Astrocyte of the cerebellum (primary cell): ENCODE results near the gene GLI3.
A peak's percentile ranks its signal among the peaks of the same experiment; 100 is the strongest.

ENCODE experiments used
- DNase-seq: peaks from one replicate; pipeline ENCODE4 v3.0.0-alpha.2; 2011; ENCODE audit warnings: low read depth
- H3K4me3 ChIP-seq: 2 replicates; pipeline ENCODE4 v1.5.1; 2011; ENCODE audit warnings: mild to moderate bottlenecking, low read depth, low read length, moderate library complexity
- CTCF ChIP-seq: IDR thresholded peaks from 2 replicates; pipeline ENCODE4 v1.5.1; 2012; ENCODE audit warnings: low read length, low read depth, moderate library complexity, mild to moderate bottlenecking; ENCODE audit errors: missing control alignments
- in situ Hi-C: cut with HindIII; loops from 2 replicates; pipeline ENCODE4 v1.10.0; 2017; ENCODE audit warnings: low sequenced_read_pairs

Gene GLI3

DNA sequence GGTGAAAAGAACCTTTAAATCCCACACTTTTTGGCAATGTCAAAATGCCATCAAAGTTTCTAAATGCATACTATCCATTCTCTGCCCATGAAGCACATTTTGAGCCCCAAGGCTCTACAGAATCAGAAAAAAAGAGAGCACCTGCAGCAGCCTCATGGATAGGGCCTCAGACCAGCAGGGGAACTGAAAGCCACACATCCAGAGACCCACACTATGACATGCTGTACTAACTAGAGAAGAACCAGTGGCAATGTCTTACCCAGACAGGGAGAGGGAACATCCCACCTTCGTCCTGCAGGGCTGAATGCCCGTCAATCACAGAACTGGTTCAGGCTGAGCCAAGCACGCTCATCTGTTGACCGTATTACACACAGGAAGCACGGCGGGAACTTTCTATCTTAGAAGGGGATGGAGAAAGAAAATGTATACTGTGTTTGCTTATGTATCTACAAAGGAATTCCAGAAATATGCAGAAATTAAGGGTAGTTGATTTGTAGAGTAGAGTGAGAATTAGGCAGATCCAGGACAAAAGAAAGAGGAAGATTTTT is 237.2 kb downstream of the GLI3 start:
- H3K4me3 ChIP-seq, result no peak overlapping the region
- DNase-seq, result no peak
- no peak for TF ChIP-seq CTCF
- in situ Hi-C loops, result loop anchor here (25.0 kb wide), 2 partner anchors 237 to 837 kb away; partner anchors contain the start of gene GLI3

GRCh38 chr7:41998041-41998440 is 239.0 kb downstream of the GLI3 start:
- no peak overlapping the region for H3K4me3 ChIP-seq
- no peak for TF ChIP-seq CTCF
- in situ Hi-C loops, result loop anchor here (25.0 kb wide), 2 partner anchors 239 to 839 kb away; partner anchors contain the start of gene GLI3
- DNase-seq, result no peak

DNA sequence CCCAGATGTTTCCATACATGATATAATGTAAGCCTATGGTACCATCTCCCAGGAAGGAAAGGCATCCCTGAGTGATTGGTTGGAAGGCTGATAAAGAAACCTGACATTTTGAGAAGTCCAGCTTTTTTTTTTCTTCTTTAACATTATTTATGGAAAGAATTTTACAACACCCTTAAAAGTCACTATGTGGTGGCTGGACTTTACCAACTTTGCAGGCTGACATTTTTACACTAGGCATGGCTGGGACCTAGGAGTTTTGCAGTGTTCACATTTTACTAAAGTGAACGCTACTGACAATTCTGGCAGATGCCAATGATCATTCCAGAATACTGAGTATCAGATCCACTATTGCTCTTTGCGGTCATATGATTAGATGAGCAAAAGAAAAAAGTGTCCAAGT is 239.9 kb downstream of the GLI3 start:
- H3K4me3 ChIP-seq, result no peak overlapping the region
- DNase-seq, result no peak
- no peak for TF ChIP-seq CTCF
- in situ Hi-C loops, result loop anchor here (25.0 kb wide), 2 partner anchors 240 to 840 kb away; partner anchors contain the start of gene GLI3

GRCh38 chr7:41996381-41997035 is 240.5 kb downstream of the GLI3 start:
- in situ Hi-C loops, result loop anchor here (25.0 kb wide), 2 partner anchors 241 to 841 kb away; partner anchors contain the start of gene GLI3
- H3K4me3 ChIP-seq, result no peak overlapping the region

DNA sequence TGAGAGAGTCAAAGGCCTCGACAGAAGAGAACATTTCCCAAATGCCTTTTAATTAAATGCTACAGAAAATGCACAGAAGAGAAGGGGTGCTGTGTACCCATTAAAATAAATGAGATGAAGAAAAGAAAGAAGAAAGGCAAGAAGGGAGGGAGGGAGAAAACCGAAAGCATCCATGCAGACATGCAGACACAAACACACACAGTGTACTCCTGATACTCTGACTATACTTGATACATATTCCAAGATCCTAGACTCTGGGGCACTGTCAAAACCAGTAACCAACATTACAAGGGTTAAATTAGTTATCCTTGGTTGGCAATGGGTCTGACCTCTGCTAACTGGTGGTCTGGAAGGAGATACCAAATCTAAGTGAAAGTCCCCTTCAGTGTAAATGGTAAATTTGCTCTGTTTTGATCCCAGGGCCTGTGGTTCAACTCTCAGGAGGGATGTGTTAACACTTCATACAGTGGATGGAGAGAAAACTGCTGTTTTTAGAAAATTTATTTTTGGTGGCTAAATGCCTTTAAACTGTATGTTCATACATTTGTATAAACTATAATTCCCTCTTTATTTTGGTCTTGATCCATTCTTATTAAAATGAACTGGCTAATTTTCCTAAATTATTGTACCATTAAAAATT is 241.3 kb downstream of the GLI3 start:
- no peak overlapping the region for H3K4me3 ChIP-seq
- TF ChIP-seq CTCF, result no peak
- in situ Hi-C loops, result loop anchor here (25.0 kb wide), 2 partner anchors 242 to 842 kb away; partner anchors contain the start of gene GLI3
- no peak for DNase-seq

More at GRCh38 chr7:41996381-41997035, 240.5 kb downstream of the GLI3 start:
- DNase-seq, result peak; percentile 52
- no peak for TF ChIP-seq CTCF

GRCh38 chr7:41994746-41995110 is 242.3 kb downstream of the GLI3 start:
- in situ Hi-C loops, result loop anchor here (25.0 kb wide), 2 partner anchors 243 to 843 kb away; partner anchors contain the start of gene GLI3
- no peak overlapping the region for H3K4me3 ChIP-seq
- DNase-seq, result no peak
- no peak for TF ChIP-seq CTCF
